NCI-H187 (cell line): ENCODE measurements around the gene TVP23A.
"Not testable (repeated sequence)": the region's sequence is repeated elsewhere in the genome, so short reads cannot be mapped to it uniquely, and the experiment has no call there.

Experiments
- DNase-seq, 2 experiments: peaks; one replicate each; lab custom pipeline; 2025; lab: John Stamatoyannopoulos, UW

The TVP23A gene

DNA sequence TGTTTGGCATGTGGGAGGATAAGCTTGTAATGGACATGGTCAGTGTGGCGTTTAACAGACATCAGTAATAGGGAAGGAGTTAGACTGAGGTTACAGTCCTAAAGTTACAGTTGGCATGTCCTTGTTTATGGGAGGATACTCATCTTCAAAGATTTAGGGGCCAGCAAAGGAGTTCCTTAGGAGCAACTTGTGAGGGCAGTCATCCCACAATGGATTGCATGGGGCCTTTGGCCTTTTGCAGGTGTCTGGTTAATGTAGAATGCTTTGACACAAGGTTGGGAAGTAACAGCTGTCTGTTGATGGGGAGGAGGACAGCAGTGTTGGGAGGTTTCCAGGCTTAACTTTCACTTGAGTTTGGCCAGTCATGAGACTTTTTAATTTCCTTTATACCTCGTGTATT is 72.8 kb downstream of the TVP23A start:
- DNase-seq: no peak

DNA sequence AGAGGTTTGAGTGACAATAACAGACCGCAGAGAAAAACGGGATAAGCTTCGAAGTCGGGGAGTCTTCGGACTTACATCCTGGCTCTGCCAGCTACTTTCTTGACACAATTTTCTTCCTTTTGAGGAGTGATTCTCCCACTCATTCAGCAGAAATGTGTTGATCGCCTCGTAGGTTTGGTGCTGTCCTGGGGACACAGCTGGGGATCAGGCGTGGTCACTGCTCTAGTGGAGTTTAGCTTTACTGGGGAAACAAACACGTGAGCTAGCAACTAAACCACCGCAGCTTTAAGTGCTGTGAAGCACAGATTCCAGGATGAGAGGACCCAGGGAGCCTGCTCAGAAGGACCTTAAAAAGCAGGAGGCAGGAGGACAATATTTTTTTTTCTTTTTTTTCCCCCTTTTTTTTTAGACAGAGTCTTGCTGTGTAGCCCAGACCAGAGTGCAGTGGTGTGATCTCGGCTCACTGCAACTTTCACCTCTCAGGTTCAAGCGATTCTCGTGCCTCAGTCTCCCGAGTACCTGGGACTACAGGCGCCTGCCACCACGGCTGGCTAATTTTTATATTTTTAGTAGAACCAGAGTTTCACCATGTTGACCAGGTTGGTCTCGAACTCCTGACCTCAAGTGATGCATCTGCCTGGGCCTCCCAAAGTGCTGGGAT is 74.1 kb downstream of the TVP23A start:
- DNase-seq: no peak

DNA sequence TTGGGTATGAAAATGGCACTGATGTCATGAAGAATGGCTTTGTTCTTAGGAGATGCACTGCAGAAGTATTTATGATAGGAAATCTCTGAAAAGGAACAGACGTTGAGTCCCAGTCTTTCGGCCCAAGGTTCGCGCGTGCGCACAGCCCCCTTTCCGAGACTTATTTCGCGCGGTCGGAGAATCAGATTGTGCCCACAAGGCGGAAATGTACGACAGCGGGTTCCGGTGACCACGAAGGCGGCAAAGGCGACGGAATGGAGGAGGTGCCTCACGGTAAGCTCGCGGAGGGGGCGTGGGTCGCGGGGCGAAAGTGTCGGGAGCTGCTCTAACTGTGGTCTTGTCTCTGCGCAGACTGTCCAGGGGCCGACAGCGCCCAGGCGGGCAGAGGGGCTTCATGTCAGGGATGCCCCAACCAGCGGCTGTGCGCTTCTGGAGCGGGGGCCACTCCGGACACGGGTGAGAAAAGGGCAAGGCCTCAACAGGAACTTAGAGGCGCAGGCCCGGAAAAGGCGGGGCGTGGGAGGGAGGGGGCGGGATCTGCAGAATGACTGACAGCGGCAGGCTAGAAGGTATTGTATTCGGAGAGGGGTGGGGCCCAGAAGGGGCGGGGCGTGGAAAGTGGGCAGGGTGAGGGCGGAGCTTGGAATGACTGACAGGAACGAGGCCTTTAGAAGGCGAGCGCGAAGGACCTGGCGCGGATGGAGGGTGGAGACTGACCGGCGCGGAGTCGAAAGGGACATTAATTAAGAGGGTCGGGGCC is 74.8 kb downstream of the TVP23A start, which contains the start of gene NUBP1:
NUBP1 (plus strand) TSS at position 233 of the 760 bp plus-strand sequence; CDS start at position 255, 22 bp downstream.
- DNase-seq: peak; percentile 80 to 90

DNA sequence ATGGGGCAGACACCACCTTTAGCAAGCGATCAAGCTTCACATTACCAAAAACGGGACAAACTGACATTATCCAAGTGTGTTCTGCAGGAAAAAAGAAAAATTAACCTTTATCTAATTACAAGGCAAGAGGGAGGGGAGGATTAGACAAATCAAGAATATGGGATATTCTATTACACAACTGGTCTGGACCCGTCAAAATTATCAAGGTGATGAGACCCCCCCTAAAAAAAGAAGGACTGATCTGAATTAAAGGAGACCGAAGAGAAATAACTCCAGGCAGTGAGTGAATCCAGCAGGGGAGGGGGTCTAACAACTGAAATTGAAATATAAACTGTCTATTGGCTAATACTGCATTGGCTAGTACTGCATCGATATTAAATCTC is 75.4 kb downstream of the TVP23A start:
- no peak for DNase-seq

DNA sequence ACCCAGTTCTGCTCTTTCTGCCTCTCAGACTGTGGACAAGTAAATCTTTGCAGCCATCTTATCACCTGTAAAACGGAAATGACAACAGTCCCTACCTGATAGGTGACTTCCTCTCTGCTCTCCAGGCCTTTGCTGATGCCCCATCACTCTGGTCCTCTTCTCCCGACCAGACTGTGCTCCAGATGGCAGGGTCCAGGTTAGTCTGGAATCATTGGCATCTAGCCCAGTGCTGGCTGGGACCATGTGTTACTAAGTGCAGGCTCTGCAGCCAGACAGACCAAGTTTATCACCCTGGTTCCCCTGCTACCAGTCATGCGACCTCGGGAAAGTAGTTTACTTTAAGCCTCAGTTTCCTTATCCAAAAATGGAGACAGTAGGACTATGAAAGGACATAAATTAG is 76.8 kb downstream of the TVP23A start:
- DNase-seq: no peak

DNA sequence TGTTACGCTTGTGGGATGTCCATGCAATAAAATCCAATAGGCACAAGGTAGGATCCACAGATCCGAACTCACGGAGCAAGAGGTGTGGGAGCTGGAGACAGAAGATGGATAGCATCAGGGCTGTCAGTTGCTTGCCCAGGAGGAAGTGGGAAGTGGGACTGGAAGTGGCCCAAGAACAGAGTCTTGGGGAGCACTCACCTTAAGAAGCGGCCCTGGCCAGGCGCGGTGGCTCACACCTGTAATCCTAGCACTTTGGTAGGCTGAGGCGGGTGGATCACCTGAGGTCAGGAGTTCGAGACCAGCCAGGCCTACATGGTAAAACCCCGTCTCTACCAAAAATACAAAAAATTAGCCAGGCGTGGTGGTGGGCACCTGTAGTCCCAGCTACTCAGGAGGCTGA is 77.3 kb downstream of the TVP23A start:
- not testable (repeated sequence) for DNase-seq

DNA sequence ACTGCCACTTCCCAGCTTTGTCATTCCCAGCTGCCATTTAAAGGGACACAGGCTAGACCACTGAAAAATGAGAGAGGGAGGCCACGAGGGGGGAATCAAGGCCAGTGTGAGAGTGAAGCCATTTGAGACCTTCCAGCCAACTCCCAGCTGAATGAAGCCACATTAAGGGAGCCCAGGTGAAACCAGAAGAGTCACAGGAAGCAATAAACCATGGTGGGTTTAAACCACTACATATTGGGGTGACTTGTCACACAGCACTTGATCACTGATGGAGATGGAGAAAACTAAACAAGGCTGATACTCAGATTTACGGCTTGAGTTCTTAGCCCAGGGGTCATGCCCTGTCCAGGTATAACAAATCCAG is 77.8 kb downstream of the TVP23A start:
- DNase-seq: no peak

DNA sequence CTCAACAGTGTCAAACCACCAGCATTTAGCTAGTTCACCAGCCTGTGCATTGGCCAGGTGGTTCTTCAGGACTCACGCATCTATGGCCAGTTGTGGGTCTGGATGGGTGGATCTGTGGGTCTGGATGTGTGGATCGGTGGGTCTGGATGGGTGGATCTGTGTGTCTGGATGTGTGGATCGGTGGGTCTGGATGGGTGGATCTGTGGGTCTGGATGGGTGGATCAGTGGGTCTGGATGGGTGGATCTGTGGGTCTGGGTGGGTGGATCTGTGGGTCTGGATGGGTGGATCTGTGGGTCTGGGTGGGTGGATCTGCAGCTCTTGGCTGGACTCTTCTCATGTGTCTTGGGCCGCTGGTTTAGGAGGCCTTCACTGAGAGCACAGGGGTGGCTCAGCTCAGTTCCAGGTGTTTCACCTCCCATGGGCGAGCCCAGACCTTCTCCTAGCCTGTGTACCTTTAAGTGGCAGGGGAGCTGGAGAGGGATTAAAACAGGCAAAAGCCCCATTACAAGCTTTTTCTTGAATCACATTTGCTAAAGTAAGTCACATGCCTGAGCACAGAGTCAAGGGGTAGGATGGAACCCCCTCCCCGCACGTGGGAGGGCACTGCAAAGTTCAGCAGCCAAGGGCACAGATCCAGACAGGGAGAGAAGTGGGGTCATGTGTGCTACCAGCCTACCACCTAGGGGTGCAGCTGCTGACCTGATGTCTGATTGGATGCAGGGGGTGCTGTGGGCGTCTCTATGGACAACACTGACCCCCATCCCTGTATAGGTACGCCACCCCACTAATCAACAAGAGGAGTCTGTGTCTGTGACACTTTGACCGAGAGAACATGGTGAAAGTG is 78.4 kb downstream of the TVP23A start:
- DNase-seq: no peak

DNA sequence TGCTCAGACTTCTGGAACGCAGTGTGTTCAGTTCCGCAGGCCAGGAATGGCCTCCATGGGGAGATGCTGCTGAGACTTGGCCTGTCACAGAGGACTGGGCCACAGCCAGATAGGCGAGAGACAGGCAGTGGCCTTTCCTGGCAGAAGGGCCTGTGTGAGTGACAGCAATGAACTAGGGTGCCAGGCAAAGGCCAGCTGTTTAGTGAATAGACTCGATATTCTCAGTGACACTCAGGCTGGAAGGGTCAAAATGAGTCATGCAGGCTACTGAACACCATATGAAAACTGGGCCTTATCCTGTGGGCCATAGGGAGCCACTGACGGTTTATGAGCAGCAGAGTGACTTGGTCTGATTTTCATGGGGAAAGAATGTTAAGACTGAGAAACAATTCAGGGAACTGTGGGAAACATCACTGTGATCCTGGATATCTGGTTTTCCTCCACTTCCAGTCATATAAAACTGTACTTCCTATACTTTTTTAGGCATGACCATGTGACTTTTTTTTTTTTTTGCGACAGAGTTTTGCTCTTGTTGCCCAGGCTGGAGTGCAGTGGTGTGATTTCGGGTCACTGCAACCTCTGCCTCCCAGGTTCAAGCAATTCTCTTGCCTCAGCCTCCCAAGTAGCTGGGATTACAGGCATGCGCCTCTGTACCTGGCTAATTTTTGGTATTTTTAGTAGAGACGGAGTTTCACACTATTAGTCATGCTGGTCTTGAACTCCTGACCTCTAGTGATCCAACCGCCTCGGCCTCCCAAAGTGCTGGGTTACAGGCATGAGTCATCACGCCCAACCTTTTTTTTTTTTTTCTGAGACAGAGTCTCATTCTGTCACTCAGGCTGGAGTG is 80.1 kb downstream of the TVP23A start:
- DNase-seq: no peak

DNA sequence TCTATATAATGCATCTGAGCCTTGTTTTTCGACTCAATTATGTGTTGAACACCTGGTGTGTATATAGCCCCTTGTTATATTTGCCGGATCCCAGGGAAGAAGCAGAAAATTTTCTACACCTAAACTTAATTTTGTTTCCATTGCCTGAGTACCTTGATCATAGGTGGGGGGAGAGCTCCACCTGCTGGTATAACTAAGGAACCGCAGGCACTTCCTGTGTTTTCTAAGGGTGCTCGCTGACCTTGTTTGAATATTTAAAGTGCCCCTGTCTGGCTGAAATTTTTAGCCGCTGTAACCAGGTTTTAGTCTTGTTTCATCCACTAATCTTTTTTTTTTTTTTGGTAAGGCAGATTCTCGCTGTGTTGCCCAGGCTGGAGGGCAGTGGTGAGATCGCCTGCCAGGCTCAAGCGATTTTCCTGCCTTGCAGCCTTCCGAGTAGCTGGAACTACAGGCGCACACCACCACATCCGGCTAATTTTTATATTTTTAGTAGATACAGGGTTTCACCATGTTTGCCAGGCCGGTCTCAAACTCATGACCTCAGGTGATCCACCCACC is 81.4 kb downstream of the TVP23A start:
- DNase-seq: peak; percentile 1

DNA sequence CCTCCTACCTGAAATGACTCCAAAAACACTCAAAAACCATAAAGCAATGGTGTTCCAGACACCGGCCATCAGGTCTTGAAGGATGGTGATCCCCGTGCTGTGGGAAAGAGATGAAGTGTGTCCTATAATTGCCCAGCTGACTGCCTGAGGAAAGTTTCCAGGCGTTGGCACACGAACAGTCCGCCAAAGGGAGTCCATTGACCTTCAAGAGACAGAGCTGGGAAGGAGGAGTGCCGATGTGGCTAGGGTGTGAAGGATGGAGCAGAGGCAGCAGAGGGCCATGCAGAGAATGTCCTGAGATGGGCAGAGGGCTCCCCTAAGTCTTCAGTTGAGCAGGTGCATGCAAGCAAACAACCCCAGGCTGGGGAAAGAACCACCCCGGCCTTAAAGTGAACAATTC is 86.8 kb downstream of the TVP23A start:
- no peak for DNase-seq

DNA sequence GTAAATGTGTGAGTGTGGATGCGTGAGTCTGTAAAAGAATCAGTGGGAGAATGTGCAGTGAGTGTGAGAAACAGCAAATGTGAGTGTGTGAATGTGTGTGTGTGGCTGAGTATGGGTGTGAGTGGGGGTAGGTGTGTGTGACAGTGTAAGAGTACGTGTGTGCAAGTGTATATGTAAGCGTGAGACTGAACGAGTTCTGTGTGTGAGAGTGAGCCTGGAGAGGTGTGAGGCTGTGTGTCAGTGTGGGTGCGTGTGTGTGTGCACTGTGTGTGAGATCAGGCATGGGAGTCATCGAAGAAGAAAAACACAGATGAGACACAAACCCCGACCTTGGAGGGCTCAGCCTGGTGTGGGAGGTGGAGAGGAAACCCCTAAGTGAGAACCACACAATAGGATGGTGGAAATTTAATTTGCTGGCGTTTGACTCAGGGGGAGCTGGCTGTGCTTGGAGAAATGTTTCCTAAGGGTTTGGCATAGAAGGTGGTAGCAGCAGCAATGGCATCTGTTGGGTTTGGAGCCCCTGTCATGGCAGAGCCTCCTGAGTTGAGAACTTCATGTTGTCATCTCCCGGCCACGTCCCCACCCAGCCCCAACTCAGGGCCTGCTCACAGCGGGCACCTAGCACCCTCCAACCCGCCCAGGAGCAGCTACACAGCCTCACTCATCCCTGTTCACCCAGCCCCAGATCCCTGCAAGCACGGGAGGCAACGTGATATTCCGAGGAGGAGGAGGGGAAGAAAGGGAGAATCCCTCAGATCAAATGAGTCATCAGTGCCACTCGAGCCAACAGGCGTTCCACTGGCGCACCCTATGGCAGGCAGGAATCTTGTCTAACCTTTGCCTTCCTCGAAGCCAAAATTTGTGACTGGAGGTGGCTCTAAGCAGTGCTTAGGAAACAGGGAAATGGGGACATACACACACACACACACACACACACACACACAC is 89.2 kb downstream of the TVP23A start:
- DNase-seq: no peak

DNA sequence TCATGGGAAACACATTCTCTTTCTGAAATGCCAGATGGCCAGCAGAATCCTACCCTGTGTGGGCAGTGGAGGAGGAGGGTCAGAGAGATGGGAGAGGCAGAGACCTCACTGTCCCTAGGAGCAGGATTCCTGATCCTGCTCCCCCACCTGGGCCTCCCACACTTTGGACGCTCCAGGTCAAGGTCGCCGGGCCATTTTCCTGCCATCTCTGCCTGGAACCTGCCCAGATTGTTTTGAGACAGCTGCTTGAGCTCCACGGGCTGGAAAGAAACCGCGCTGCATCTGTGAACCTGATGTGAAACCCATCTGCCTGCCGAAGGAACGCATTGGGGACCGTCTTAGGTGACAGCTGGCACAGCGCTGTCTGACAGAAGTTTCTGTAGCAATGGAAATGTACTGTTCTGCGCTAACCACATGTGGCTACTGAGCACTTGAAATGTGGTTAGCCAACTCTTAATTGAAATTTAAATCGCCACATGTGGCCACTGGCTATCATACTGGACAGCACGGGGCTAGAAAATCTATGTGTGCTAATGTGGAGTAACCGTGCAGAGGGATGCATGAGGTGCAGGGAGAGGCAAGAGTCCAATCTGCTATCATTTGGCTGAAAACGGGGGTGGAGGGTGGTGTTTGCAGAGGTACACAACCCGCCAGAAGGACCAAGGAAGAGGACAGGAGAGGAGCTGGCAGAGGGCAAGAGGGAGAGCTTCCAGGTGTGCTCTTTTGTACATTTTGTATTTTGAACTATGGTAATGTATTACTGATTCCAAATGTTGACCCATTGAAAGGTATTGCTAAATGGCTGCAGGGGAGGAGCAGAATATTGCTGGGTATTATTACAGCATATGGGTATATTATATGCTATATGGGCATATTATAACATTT is 90.3 kb downstream of the TVP23A start:
- no peak for DNase-seq
